HG02938 (cell line): Measurements from ENCODE around the gene GAB3.
"Not testable (repeated sequence)": the region's sequence is repeated elsewhere in the genome, so short reads cannot be mapped to it uniquely, and the experiment has no call there.

Experiments used
- ATAC-seq: cut with Tn5 transposase; IDR thresholded peaks from one replicate; pipeline ENCODE4 v1.9.1; 2021; ENCODE audit warnings: mild to moderate bottlenecking, moderate library complexity; ENCODE audit not compliant: unreplicated experiment

GAB3 gene

GRCh38 chrX:154724993-154725756 is 25.7 kb downstream of the GAB3 start:
- no peak for ATAC-seq

GRCh38 chrX:154721155-154721554 is 29.7 kb downstream of the GAB3 start:
- no peak for ATAC-seq

- ATAC-seq = no peak
These were observed 30.8 kb downstream of the GAB3 start for GRCh38 chrX:154720067-154720466.

- ATAC-seq = no peak
These were observed 31.7 kb downstream of the GAB3 start for GRCh38 chrX:154719132-154719675.

- ATAC-seq = no peak
These were observed 32.3 kb downstream of the GAB3 start for GRCh38 chrX:154718616-154719015.

GRCh38 chrX:154717824-154718223 is 33.1 kb downstream of the GAB3 start:
- no peak for ATAC-seq

- no peak for ATAC-seq
These were observed 35.1 kb downstream of the GAB3 start for GRCh38 chrX:154715825-154716224.

GRCh38 chrX:154714925-154715324 is 36.0 kb downstream of the GAB3 start:
- no peak for ATAC-seq

- ATAC-seq = peak; percentile 93
These were observed 37.8 kb downstream of the GAB3 start for GRCh38 chrX:154712781-154713740.

- no peak for ATAC-seq
These were observed 39.6 kb downstream of the GAB3 start for GRCh38 chrX:154711264-154711663.

- no peak for ATAC-seq
These were observed 40.6 kb downstream of the GAB3 start for GRCh38 chrX:154710309-154710708.

- no peak for ATAC-seq
These were observed 52.1 kb downstream of the GAB3 start for GRCh38 chrX:154698630-154699248.

GRCh38 chrX:154696676-154697045 is 54.2 kb downstream of the GAB3 start:
- no peak for ATAC-seq

GRCh38 chrX:154695911-154696675 is 54.8 kb downstream of the GAB3 start:
- no peak for ATAC-seq

- no peak for ATAC-seq
These were observed 57.5 kb downstream of the GAB3 start for GRCh38 chrX:154693394-154693793.

GRCh38 chrX:154690438-154690837 is 60.4 kb downstream of the GAB3 start:
- not testable (repeated sequence) for ATAC-seq

- ATAC-seq = not testable (repeated sequence)
These were observed 78.8 kb downstream of the GAB3 start for GRCh38 chrX:154672084-154672483.

- ATAC-seq = not testable (repeated sequence)
These were observed 80.0 kb downstream of the GAB3 start for GRCh38 chrX:154670848-154671247.

- no peak for ATAC-seq
These were observed 89.0 kb downstream of the GAB3 start for GRCh38 chrX:154661899-154662298.

- no peak for ATAC-seq
These were observed 89.7 kb downstream of the GAB3 start for GRCh38 chrX:154661170-154661569.
